Upper lobe of left lung (tissue), 6 donors: Measurements from ENCODE around the gene TAGLN. TPM values are rescaled to one million over a fixed set of nuclear protein-coding genes. Genes with fewer than 3 reads are reported as not detected.

Experiments
- ATAC-seq, 2 donors: fragments of 200-7000 bp; cut with Tn5 transposase; one replicate each; pipeline ENCODE4 v1.9.1; 2022; ENCODE audit warnings: mild to moderate bottlenecking in 2 of 2, moderate library complexity in 2 of 2; ENCODE audit not compliant: low FRiP score in 2 of 2
- DNase-seq, 2 donors: peaks; one replicate each; pipeline ENCODE4 v3.0.0-alpha.2; 2019 to 2020
- H3K27ac ChIP-seq, 4 donors: fragments of 200-600 bp; sonication (generic); one replicate each; pipeline ENCODE4 v1.5.1; 2016 to 2019
- H3K27me3 ChIP-seq, 4 donors: fragments of 200-600 bp; sonication (generic); one replicate each; pipeline ENCODE4 v1.5.1; 2017 to 2019
- H3K36me3 ChIP-seq, 4 donors: fragments of 200-600 bp; sonication (generic); one replicate each; pipeline ENCODE4 v1.5.1; 2016 to 2019
- H3K4me1 ChIP-seq, 4 donors: fragments of 200-600 bp; sonication (generic); one replicate each; pipeline ENCODE4 v1.5.1; 2018 to 2019
- H3K4me3 ChIP-seq, 4 donors: fragments of 200-600 bp; sonication (generic); one replicate each; pipeline ENCODE4 v1.5.1; 2017 to 2019; ENCODE audit warnings: mild to moderate bottlenecking in 2 of 4, moderate library complexity in 1 of 4
- H3K9me3 ChIP-seq, 4 donors: fragments of 200-600 bp; sonication (generic); one replicate each; pipeline ENCODE4 v1.5.1; 2018 to 2019
- CTCF ChIP-seq, 6 experiments: fragments of 450-650 bp in 4 of 6; fragments of 200-600 bp in 2 of 6; sonication (generic) in 2 of 6; IDR thresholded peaks; one replicate each; pipeline ENCODE4 v1.5.1; 2016 to 2019; ENCODE audit warnings: antibody characterized with exemption in 6 of 6
- EP300 ChIP-seq, 4 donors: sonication (generic); formaldehyde crosslinking; IDR thresholded peaks; one replicate each; pipeline ENCODE4 v1.5.1; 2017; ENCODE audit warnings: antibody characterized with exemption in 4 of 4, control low read depth in 2 of 4
- POLR2A ChIP-seq, 4 donors: fragments of 450-650 bp; IDR thresholded peaks; one replicate each; pipeline ENCODE4 v1.5.1; 2016 to 2017; ENCODE audit warnings: antibody characterized with exemption in 4 of 4, mild to moderate bottlenecking in 2 of 4
- POLR2AphosphoS5 ChIP-seq, 2 donors: sonication (generic); formaldehyde crosslinking; IDR thresholded peaks; one replicate each; pipeline ENCODE4 v1.5.1; 2017; ENCODE audit warnings: antibody characterized with exemption in 2 of 2
- WGBS, 2 donors: methylation state at CpG; one replicate each; pipeline ENCODE4 v1.1.5; 2017 to 2018; 5-methylcytosine and 5-hydroxymethylcytosine counted together
- total RNA-seq, 6 donors: library from RNA; depleted of rRNA in 4 of 6; stranded (reverse); fragments of >200 nt in 4 of 6; gene quantifications; one replicate each; pipeline versions ENCODE4 v1.1.0 to v1.2.1, GENCODE V29; 2016 to 2021
- donor health status: DM: no; HTN: no; CAD: no; lungs with moderate emphysema.
- donor health status: DM: no; HTN: yes; CAD: no; lungs with severe emphysema.

TAGLN gene
- 100 to 1,000 TPM; 105 to 608 (median 334) TPM for total RNA-seq

GRCh38 chr11:117199053-117199915 lies at the start of gene TAGLN:
Gene TAGLN (plus strand): TSS chr11:117199370. CDS start chr11:117203014, 3,644 bp downstream.
- peaks cover 7 to 30% (median 18%) of the 10 kb centered on the region in 4 donors for H3K4me1 ChIP-seq
- H3K27ac ChIP-seq = peak within 1 kb of the TSS; percentile 60 to 81 (median 74)
- H3K9me3 ChIP-seq = no peaks in the 10 kb centered on the region
- peaks cover 0 to 35% (median 19%) of the 10 kb centered on the region in 4 donors for H3K36me3 ChIP-seq
- WGBS, 2 donors = 36 to 49% methylated on average over 7 to 30 of the region's 34 CpGs
- peak; percentile 76 to 88 for ATAC-seq
- peak; percentile 57 to 92 for DNase-seq
- TF ChIP-seq EP300 (IDR thresholded peaks at IDR 0.05) (no peak), POLR2AphosphoS5 (IDR thresholded peaks at IDR 0.05) (peak; percentile 50 to 61), POLR2A (IDR thresholded peaks at IDR 0.05) (peak in 2 of 4 donors; percentile 38 to 43)
- peak within 1 kb of the TSS; percentile 29 to 44 (median 40) for H3K4me3 ChIP-seq
- H3K27me3 ChIP-seq = no peaks in the 10 kb centered on the region

GRCh38 chr11:117152066-117152465 lies 47.1 kb upstream of the TAGLN start:
- TF ChIP-seq POLR2A (IDR thresholded peaks at IDR 0.05) = no peak
- no peak for TF ChIP-seq POLR2AphosphoS5 (IDR thresholded peaks at IDR 0.05)
- TF ChIP-seq EP300 (IDR thresholded peaks at IDR 0.05) = no peak
- TF ChIP-seq CTCF (IDR thresholded peaks at IDR 0.05) = no peak
- Histone ChIP-seq H3K36me3 (peaks cover 0 to 46% (median 1%) of the 10 kb centered on the region in 4 donors), H3K27me3 (no peaks in the 10 kb centered on the region), H3K4me1 (peaks cover 6 to 50% (median 19%) of the 10 kb centered on the region in 4 donors), H3K27ac (no peak overlapping the region), H3K9me3 (no peaks in the 10 kb centered on the region), H3K4me3 (no peak overlapping the region)
- ATAC-seq (no peak), DNase-seq (no peak)
- WGBS, 2 donors = 68 to 71% methylated on average over 2 of the region's 2 CpGs

GRCh38 chr11:117154468-117154867 lies 44.7 kb upstream of the TAGLN start:
- H3K36me3 ChIP-seq = peaks cover 0 to 47% (median 0%) of the 10 kb centered on the region in 4 donors
- 96 to 97% methylated on average over 5 of the region's 5 CpGs for WGBS, 2 donors
- H3K27ac ChIP-seq = no peak overlapping the region
- H3K4me1 ChIP-seq = peaks cover 7 to 40% (median 14%) of the 10 kb centered on the region in 4 donors
- no peaks in the 10 kb centered on the region for H3K9me3 ChIP-seq
- no peak for TF ChIP-seq POLR2AphosphoS5 (IDR thresholded peaks at IDR 0.05)
- TF ChIP-seq EP300 (IDR thresholded peaks at IDR 0.05) = no peak
- TF ChIP-seq CTCF (IDR thresholded peaks at IDR 0.05) = no peak
- ATAC-seq = no peak
- no peak overlapping the region for H3K4me3 ChIP-seq
- DNase-seq = no peak
- H3K27me3 ChIP-seq = no peaks in the 10 kb centered on the region

GRCh38 chr11:117157507-117157906 lies 41.7 kb upstream of the TAGLN start:
- Histone ChIP-seq H3K27ac (peak overlapping the region in 1 of 4 donors; percentile 27), H3K4me3 (no peak overlapping the region), H3K36me3 (peaks cover 5 to 66% (median 10%) of the 10 kb centered on the region in 4 donors), H3K4me1 (peaks cover 16 to 36% (median 20%) of the 10 kb centered on the region in 4 donors), H3K27me3 (no peaks in the 10 kb centered on the region), H3K9me3 (no peaks in the 10 kb centered on the region)
- 91 to 100% methylated on average over 2 of the region's 2 CpGs for WGBS, 2 donors
- DNase-seq (no peak), ATAC-seq (no peak)
- TF ChIP-seq CTCF (IDR thresholded peaks at IDR 0.05) (no peak), POLR2A (IDR thresholded peaks at IDR 0.05) (no peak)

GRCh38 chr11:117159892-117160291 lies 39.3 kb upstream of the TAGLN start:
- peaks cover 16 to 24% (median 20%) of the 10 kb centered on the region in 4 donors for H3K4me1 ChIP-seq
- WGBS, 2 donors = 84 to 88% methylated on average over 2 of the region's 2 CpGs
- ATAC-seq = no peak
- H3K36me3 ChIP-seq = peaks cover 24 to 80% (median 33%) of the 10 kb centered on the region in 4 donors
- no peaks in the 10 kb centered on the region for H3K27me3 ChIP-seq
- TF ChIP-seq CTCF (IDR thresholded peaks at IDR 0.05) = no peak
- TF ChIP-seq POLR2AphosphoS5 (IDR thresholded peaks at IDR 0.05) = no peak
- TF ChIP-seq POLR2A (IDR thresholded peaks at IDR 0.05) = no peak
- TF ChIP-seq EP300 (IDR thresholded peaks at IDR 0.05) = no peak
- no peak overlapping the region for H3K4me3 ChIP-seq
- DNase-seq = no peak
- peak overlapping the region in 3 of 4 donors; percentile 45 to 59 (median 52) for H3K27ac ChIP-seq
- no peaks in the 10 kb centered on the region for H3K9me3 ChIP-seq
